Inflammatory macrophage (primary cell): Measurements from ENCODE around the gene BBS9.
"Not testable (repeated sequence)": the region's sequence is repeated elsewhere in the genome, so short reads cannot be mapped to it uniquely, and the experiment has no call there.

Experiments
- DNase-seq, 2 donors: peaks; one replicate each; pipeline ENCODE4 v3.0.0-alpha.2; 2020 to 2022

The BBS9 gene

GRCh38 chr7:33286501-33286900 lies 157.1 kb downstream of the BBS9 start:
- DNase-seq: no peak

GRCh38 chr7:33287738-33288137 lies 158.4 kb downstream of the BBS9 start:
- DNase-seq: no peak

- DNase-seq: no peak
These were observed 169.5 kb downstream of the BBS9 start for GRCh38 chr7:33298848-33299247.

- DNase-seq: no peak
These were observed 170.1 kb downstream of the BBS9 start for GRCh38 chr7:33299425-33299824.

GRCh38 chr7:33300131-33300530 lies 170.8 kb downstream of the BBS9 start:
- DNase-seq: no peak

GRCh38 chr7:33300742-33301141 lies 171.4 kb downstream of the BBS9 start:
- DNase-seq: no peak

GRCh38 chr7:33303978-33304557 lies 174.7 kb downstream of the BBS9 start:
- not testable (repeated sequence) for DNase-seq

- no peak for DNase-seq
These were observed 177.8 kb downstream of the BBS9 start for GRCh38 chr7:33307205-33307604.

- no peak for DNase-seq
These were observed 181.2 kb downstream of the BBS9 start for GRCh38 chr7:33310546-33310945.

GRCh38 chr7:33325754-33326484 lies 196.6 kb downstream of the BBS9 start:
- DNase-seq: no peak

GRCh38 chr7:33326485-33326848 lies 197.1 kb downstream of the BBS9 start:
- DNase-seq: no peak

GRCh38 chr7:33327427-33327826 lies 198.1 kb downstream of the BBS9 start:
- DNase-seq: no peak

- no peak for DNase-seq
These were observed 205.0 kb downstream of the BBS9 start for GRCh38 chr7:33334349-33334748.

- DNase-seq: no peak
These were observed 207.5 kb downstream of the BBS9 start for GRCh38 chr7:33336820-33337219.

GRCh38 chr7:33339074-33339790 lies 209.9 kb downstream of the BBS9 start:
- DNase-seq: no peak

- no peak for DNase-seq
These were observed 216.7 kb downstream of the BBS9 start for GRCh38 chr7:33346055-33346454.

- DNase-seq: no peak
These were observed 221.2 kb downstream of the BBS9 start for GRCh38 chr7:33350577-33350976.

- no peak for DNase-seq
These were observed 222.3 kb downstream of the BBS9 start for GRCh38 chr7:33351709-33352108.

- no peak for DNase-seq
These were observed 224.8 kb downstream of the BBS9 start for GRCh38 chr7:33354201-33354600.

- DNase-seq: no peak
These were observed 226.0 kb downstream of the BBS9 start for GRCh38 chr7:33355386-33355785.

- no peak for DNase-seq
These were observed 227.0 kb downstream of the BBS9 start for GRCh38 chr7:33356336-33356735.

- DNase-seq: no peak
These were observed 228.5 kb downstream of the BBS9 start for GRCh38 chr7:33357846-33358245.

- no peak for DNase-seq
These were observed 240.5 kb downstream of the BBS9 start for GRCh38 chr7:33369888-33370287.

GRCh38 chr7:33373195-33373594 lies 243.8 kb downstream of the BBS9 start:
- DNase-seq: no peak
